K562 (cell line): ENCODE results near the gene ANKRD13D. TPM values are rescaled to one million over a fixed set of nuclear protein-coding genes. Genes with fewer than 3 reads are reported as not detected.
A peak's percentile ranks its signal among the peaks of the same experiment; 100 is the strongest.

ENCODE experiments used
- ATAC-seq: fragments of 200-7000 bp; cut with Tn5 transposase; 3 replicates; pipeline ENCODE4 v1.9.1; 2020; ENCODE audit warnings: moderate library complexity
- BruUV-seq: library from RNA; stranded (reverse); fragments of 400-500 nt; replicated peaks from 2 replicates; lab custom pipeline; 2021; lab: Mats Ljungman, UMichigan
- CTCF ChIA-PET: fragments of 300-600 bp; formaldehyde crosslinking; extraction: SDS; loops from one replicate; lab custom pipeline; 2021; ENCODE audit warnings: low intra/inter-chr PET ratio; lab: Yijun Ruan, JAX
- POLR2A ChIA-PET: fragments of 300-600, 350-650 bp; sonication (Branson Sonifier 250); formaldehyde crosslinking; extraction: SDS; loops from one replicate; lab custom pipeline; 2021; ENCODE audit warnings: antibody characterized with exemption, inconsistent platforms; lab: Yijun Ruan, JAX
- DNase-seq, 4 experiments: peaks; one replicate each; pipeline versions ENCODE4 v3.0.0 to v3.0.0-alpha.2; 2011 to 2018; ENCODE audit warnings: low spot score in 3 of 4, mixed read lengths in 3 of 4; ENCODE audit errors: extremely low read depth in 1 of 4
- FAIRE-seq: peaks from 2 replicates; lab custom pipeline; 2011; peaks lifted over from hg19 to GRCh38; lab: Jason Lieb, UNC
- H2AFZ ChIP-seq: 2 replicates; pipeline ENCODE4 v1.6.0; 2011; ENCODE audit warnings: low read depth, low read length, control low read depth, inconsistent platforms
- H3K27ac ChIP-seq: fragments of 200-600 bp; 3 replicates; pipeline ENCODE4 v1.8.0; 2011; ENCODE audit warnings: low read depth, mild to moderate bottlenecking, control low read depth, inconsistent platforms, low read length, moderate library complexity, mixed read lengths; ENCODE audit errors: extremely low read depth
- H3K27me3 ChIP-seq, 2 experiments: fragments of 300-600 bp in 1 of 2; 2 replicates in 1 of 2; 3 replicates in 1 of 2; pipeline versions ENCODE4 v1.6.0 to v1.8.0; 2011; ENCODE audit warnings: inconsistent platforms in 2 of 2, low read length in 2 of 2, mild to moderate bottlenecking in 1 of 2, mixed read lengths in 1 of 2, moderate library complexity in 1 of 2; ENCODE audit not compliant: control insufficient read depth in 2 of 2, insufficient read depth in 2 of 2
- H3K36me3 ChIP-seq: fragments of 300-600 bp; 3 replicates; pipeline ENCODE4 v1.8.0; 2011; ENCODE audit warnings: mild to moderate bottlenecking, low read length, inconsistent platforms; ENCODE audit not compliant: control insufficient read depth, insufficient read depth
- H3K4me1 ChIP-seq, 2 experiments: fragments of 200-600 bp in 1 of 2; replicated peaks in 1 of 2; 2 replicates in 1 of 2; 3 replicates in 1 of 2; pipeline versions ENCODE4 v1.5.1 to v1.8.0; 2011; ENCODE audit warnings: inconsistent platforms in 2 of 2, low read length in 2 of 2, mild to moderate bottlenecking in 1 of 2, mixed read lengths in 1 of 2, moderate library complexity in 1 of 2; ENCODE audit not compliant: control insufficient read depth in 2 of 2, insufficient read depth in 2 of 2
- H3K4me2 ChIP-seq: 2 replicates; pipeline ENCODE4 v1.6.1; 2011; ENCODE audit warnings: low read length, control low read depth, inconsistent platforms, mixed read lengths; ENCODE audit not compliant: insufficient read depth
- H3K4me3 ChIP-seq: fragments of 200-600 bp; sonication (generic), shearing (Covaris generic); 2 replicates; pipeline ENCODE4 v1.5.1; 2016; ENCODE audit warnings: control low read depth, inconsistent platforms
- H3K79me2 ChIP-seq: fragments of 200-600 bp; 3 replicates; pipeline ENCODE4 v1.8.0; 2011; ENCODE audit warnings: low read length, inconsistent platforms; ENCODE audit not compliant: control insufficient read depth, insufficient read depth
- H3K9ac ChIP-seq, 2 experiments: 2 replicates each; pipeline versions ENCODE4 v1.6.0 to v1.6.1; 2011; ENCODE audit warnings: low read depth in 2 of 2, low read length in 2 of 2, control low read depth in 1 of 2, inconsistent platforms in 1 of 2, mild to moderate bottlenecking in 1 of 2, mixed read lengths in 1 of 2; ENCODE audit not compliant: insufficient read depth in 1 of 2
- H3K9me1 ChIP-seq: one replicate; pipeline ENCODE4 v1.6.0; 2011; ENCODE audit warnings: inconsistent platforms, mild to moderate bottlenecking, low read length, moderate library complexity; ENCODE audit not compliant: control insufficient read depth, insufficient read depth
- H3K9me3 ChIP-seq: replicated peaks from 2 replicates; pipeline ENCODE4 v1.5.1; 2011; ENCODE audit warnings: low read depth, low read length, inconsistent platforms; ENCODE audit not compliant: control insufficient read depth, insufficient read depth
- H4K20me1 ChIP-seq: replicated peaks from 2 replicates; pipeline ENCODE4 v1.6.1; 2011; ENCODE audit warnings: low read length, inconsistent platforms, mixed read lengths; ENCODE audit not compliant: control insufficient read depth, insufficient read depth
- MAZ ChIP-seq, 2 experiments: fragments of 450-650 bp in 1 of 2; sonication (generic) in 1 of 2; formaldehyde crosslinking; IDR thresholded peaks in 1 of 2; conservative IDR thresholded peaks in 1 of 2; 2 replicates each; pipeline versions ENCODE4 v1.4.0 to v1.5.0; 2020; ENCODE audit warnings: mild to moderate bottlenecking in 1 of 2, missing genetic modification reagents in 1 of 2
- POLR2G ChIP-seq: fragments of 200-400 bp; formaldehyde crosslinking; IDR thresholded peaks from 2 replicates; pipeline ENCODE4 v1.6.1; 2017; ENCODE audit warnings: low read depth, mild to moderate bottlenecking, antibody characterized with exemption, low read length, moderate library complexity
- RBFOX2 ChIP-seq: fragments of 200-400 bp; formaldehyde crosslinking; IDR thresholded peaks from 2 replicates; pipeline ENCODE4 v1.6.1; 2017; ENCODE audit warnings: low read depth, mild to moderate bottlenecking, low read length, moderate library complexity
- RBM34 ChIP-seq: fragments of 200-400 bp; formaldehyde crosslinking; IDR thresholded peaks from 2 replicates; pipeline ENCODE4 v1.6.1; 2018; ENCODE audit warnings: low read length, borderline replicate concordance; ENCODE audit not compliant: insufficient read depth
- WGBS: fragments of 100-300 bp; shearing (Covaris generic); methylation state at CpG from one replicate; pipeline ENCODE4 v1.1.6; 2016; ENCODE audit warnings: low coverage, mixed read lengths; ENCODE audit not compliant: insufficient coverage; ENCODE audit errors: missing lambda C conversion rate; 5-methylcytosine and 5-hydroxymethylcytosine counted together
- in situ Hi-C: fragments of 300-500 bp; cut with MboI; formaldehyde crosslinking; loops from 4 replicates; pipeline ENCODE4 v1.15.0; 2018; ENCODE audit warnings: inconsistent platforms, mixed read lengths
- intact Hi-C: fragments of 100-400 bp; cut with micrococcal nuclease; formaldehyde crosslinking; loops from 2 replicates; pipeline ENCODE4 v1.14.2; 2022
- polyA plus RNA-seq, 8 experiments: library from polyadenylated mRNA; depleted of rRNA in 4 of 8; stranded (reverse) in 5 of 8; unstranded in 3 of 8; fragments of >200 nt; fragmentation: Nextera tagmentation in 2 of 8; fragmentation: Illumina TruSeq in 1 of 8; extraction: Ambion mirVana in 2 of 8; extraction: Trizol in 1 of 8; gene quantifications; 2 replicates each; pipeline versions ENCODE4 v1.2.1 to v1.2.3, GENCODE V29; 2011 to 2014; ENCODE audit warnings: inconsistent platforms in 1 of 8, missing spikeins in 1 of 8
- total RNA-seq, 7 experiments: library from RNA; depleted of rRNA in 6 of 7; stranded (reverse); fragments of >200 nt in 6 of 7; fragmentation: Illumina TruSeq in 2 of 7; extraction: Trizol in 2 of 7; gene quantifications; 2 replicates each; pipeline versions ENCODE4 v1.2.1 to v1.2.3, GENCODE V29; 2011 to 2021; ENCODE audit warnings: low replicate concordance in 1 of 7
- TF ChIP-seq, protein P1 (sequence below): IDR thresholded peaks from 3 replicates; pipeline ENCODE4 v1.6.1; 2011; ENCODE audit warnings: borderline replicate concordance, mild to moderate bottlenecking; ENCODE audit not compliant: insufficient read length, insufficient read depth

ANKRD13D gene
- total and polyA plus RNA-seq, 9 of the 15 experiments (the other 6 are each of a cell fraction or from before 2014, with no cell fraction given), result 0.94 to 40.9 (median 22.4) TPM

DNA sequence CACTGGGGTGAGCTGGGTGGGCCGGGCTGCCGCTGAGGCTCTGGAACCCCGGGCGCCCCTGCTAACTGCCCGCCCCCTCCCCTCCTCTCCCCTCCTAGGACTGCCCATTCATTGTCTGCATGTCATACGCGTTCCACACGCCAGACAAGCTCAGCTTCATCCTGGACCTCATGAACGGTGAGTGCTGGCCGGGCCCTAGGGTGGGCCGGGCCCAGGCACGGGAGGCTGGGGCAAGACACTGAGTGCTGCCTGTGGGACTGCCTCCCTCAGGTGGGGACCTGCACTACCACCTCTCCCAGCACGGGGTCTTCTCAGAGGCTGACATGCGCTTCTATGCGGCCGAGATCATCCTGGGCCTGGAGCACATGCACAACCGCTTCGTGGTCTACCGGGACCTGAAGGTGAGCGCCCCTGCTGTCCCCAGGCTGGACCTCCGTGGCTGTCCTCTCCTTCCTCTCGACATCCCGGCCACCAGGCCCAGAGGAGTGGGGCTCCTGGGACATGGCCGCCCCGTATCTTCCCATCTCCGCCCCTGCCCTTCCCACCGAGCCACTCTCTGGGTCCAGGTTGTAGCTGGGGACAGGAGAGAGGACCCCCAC lies 7.5 kb upstream of the ANKRD13D start (continued):
- no peak for TF ChIP-seq RBM34

DNA sequence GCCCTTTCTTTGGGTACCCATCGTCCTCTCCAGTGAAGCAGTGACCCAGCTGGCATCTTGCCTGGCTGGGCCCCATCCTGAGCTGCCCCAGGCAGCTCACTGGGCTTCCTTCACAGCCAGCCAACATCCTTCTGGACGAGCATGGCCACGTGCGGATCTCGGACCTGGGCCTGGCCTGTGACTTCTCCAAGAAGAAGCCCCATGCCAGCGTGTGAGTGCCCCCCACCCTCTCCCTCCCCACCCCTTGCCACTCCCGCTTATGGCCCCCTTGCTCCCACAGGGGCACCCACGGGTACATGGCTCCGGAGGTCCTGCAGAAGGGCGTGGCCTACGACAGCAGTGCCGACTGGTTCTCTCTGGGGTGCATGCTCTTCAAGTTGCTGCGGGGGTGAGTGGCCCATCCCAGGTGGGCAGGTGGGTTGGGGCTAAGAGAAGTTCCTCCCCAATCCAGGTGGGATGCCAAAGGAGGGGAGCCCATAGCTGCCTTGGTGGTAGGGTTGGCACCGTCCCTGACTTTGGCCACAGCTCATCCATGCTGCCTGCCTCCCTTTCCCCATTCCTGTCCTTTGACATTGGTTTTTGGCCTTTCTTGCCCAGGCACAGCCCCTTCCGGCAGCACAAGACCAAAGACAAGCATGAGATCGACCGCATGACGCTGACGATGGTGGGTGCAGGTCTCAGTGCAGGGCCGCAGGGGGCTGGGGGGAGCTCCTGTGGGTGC lies 6.8 kb upstream of the ANKRD13D start:
- H2AFZ ChIP-seq, result no peak overlapping the region
- H3K4me2 ChIP-seq, result no peak overlapping the region
- intact Hi-C loops, result no loop called here
- peaks cover 97% of the 10 kb centered on the region; the same call in 2 of the 3 replicates for H3K36me3 ChIP-seq
- FAIRE-seq (no peak), ATAC-seq (no peak), DNase-seq (no peak)
- H3K4me3 ChIP-seq, result no peak overlapping the region
- no peak overlapping the region for H3K27ac ChIP-seq
- in situ Hi-C loops, result no loop called here
- H3K79me2 ChIP-seq, result peaks cover 21% of the 10 kb centered on the region
- no peaks in the 10 kb centered on the region for H3K9me1 ChIP-seq
- no TSS peak for BruUV-seq
- no peak overlapping the region for H3K9ac ChIP-seq
- H3K4me1 ChIP-seq, result peaks cover 16 to 67% of the 10 kb centered on the region in 2 experiments
- ChIA-PET POLR2A (interaction anchor here (0.9 to 1.5 kb wide), 2 partner anchors 13 to 163 kb away, joined by 3 to 4 read pairs; partner anchors contain the start of gene KDM2A), CTCF (no interaction called here)
- H3K9me3 ChIP-seq, result no peaks in the 10 kb centered on the region
- TF ChIP-seq, protein P1, sequence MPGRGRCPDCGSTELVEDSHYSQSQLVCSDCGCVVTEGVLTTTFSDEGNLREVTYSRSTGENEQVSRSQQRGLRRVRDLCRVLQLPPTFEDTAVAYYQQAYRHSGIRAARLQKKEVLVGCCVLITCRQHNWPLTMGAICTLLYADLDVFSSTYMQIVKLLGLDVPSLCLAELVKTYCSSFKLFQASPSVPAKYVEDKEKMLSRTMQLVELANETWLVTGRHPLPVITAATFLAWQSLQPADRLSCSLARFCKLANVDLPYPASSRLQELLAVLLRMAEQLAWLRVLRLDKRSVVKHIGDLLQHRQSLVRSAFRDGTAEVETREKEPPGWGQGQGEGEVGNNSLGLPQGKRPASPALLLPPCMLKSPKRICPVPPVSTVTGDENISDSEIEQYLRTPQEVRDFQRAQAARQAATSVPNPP, result no peak
- peak; percentile 16 for TF ChIP-seq POLR2G
- no peak; the same call in none of the 2 replicates for TF ChIP-seq RBFOX2
- no peak for TF ChIP-seq MAZ (CRISPR knock-in tag; conservative IDR thresholded peaks at IDR 0.05 in 1 of 2, IDR thresholded peaks at IDR 0.05 in 1 of 2)
- no peaks in the 10 kb centered on the region for H4K20me1 ChIP-seq
- no peaks in the 10 kb centered on the region for H3K27me3 ChIP-seq
- 96% methylated on average over 13 of the region's 20 CpGs for WGBS
